HepG2 (cell line): ENCODE results near the gene GLB1L3. TPM values are rescaled to one million over a fixed set of nuclear protein-coding genes. Genes with fewer than 3 reads are reported as not detected.

ENCODE experiments used
- CHD2 ChIP-seq: IDR thresholded peaks from 2 replicates; pipeline ENCODE4 v1.6.1; 2011; ENCODE audit warnings: low read depth, low read length, improper control_type of control experiment
- HNF4G ChIP-seq, 2 experiments: sonication (generic) in 1 of 2; formaldehyde crosslinking in 1 of 2; IDR thresholded peaks; 2 replicates each; pipeline versions ENCODE4 v1.4.0 to v1.6.1; 2011 to 2020; ENCODE audit warnings: borderline replicate concordance in 2 of 2, low read depth in 2 of 2, mild to moderate bottlenecking in 2 of 2, low read length in 1 of 2, missing genetic modification reagents in 1 of 2, moderate library complexity in 1 of 2
- HOXA3 ChIP-seq: sonication (generic); formaldehyde crosslinking; IDR thresholded peaks from 2 replicates; pipeline ENCODE4 v1.5.0; 2020; ENCODE audit warnings: missing genetic modification reagents
- KMT2B ChIP-seq: IDR thresholded peaks from 2 replicates; pipeline ENCODE4 v1.6.1; 2016; ENCODE audit warnings: missing genetic modification reagents, missing compliant biosample characterization
- MBNL3 ChIP-seq: fragments of 250-450 bp; sonication (Bioruptor Pico); conservative IDR thresholded peaks from 2 replicates; pipeline ENCODE4 v1.8.0; 2022; ENCODE audit warnings: mild to moderate bottlenecking, inconsistent platforms
- MTF2 ChIP-seq: sonication (generic); formaldehyde crosslinking; IDR thresholded peaks from 2 replicates; pipeline ENCODE4 v1.5.0; 2020; ENCODE audit warnings: missing genetic modification reagents, borderline replicate concordance
- MYNN ChIP-seq: sonication (generic); formaldehyde crosslinking; IDR thresholded peaks from 2 replicates; pipeline ENCODE4 v1.4.0; 2020; ENCODE audit warnings: mild to moderate bottlenecking, low read depth, missing genetic modification reagents
- NFKB2 ChIP-seq: sonication (generic); formaldehyde crosslinking; IDR thresholded peaks from 2 replicates; pipeline ENCODE4 v1.4.0; 2020; ENCODE audit warnings: missing genetic modification reagents, borderline replicate concordance
- NFYC ChIP-seq: IDR thresholded peaks from 2 replicates; pipeline ENCODE4 v1.6.1; 2016; ENCODE audit warnings: missing genetic modification reagents, missing compliant biosample characterization
- TRIM24 ChIP-seq: sonication (generic); formaldehyde crosslinking; IDR thresholded peaks from 2 replicates; pipeline ENCODE4 v1.8.0; 2022; ENCODE audit warnings: mild to moderate bottlenecking, missing genetic modification reagents
- ZBTB21 ChIP-seq: sonication (generic); formaldehyde crosslinking; IDR thresholded peaks from 2 replicates; pipeline ENCODE4 v1.4.0; 2020; ENCODE audit warnings: missing genetic modification reagents
- ZNF12 ChIP-seq: sonication (generic); formaldehyde crosslinking; IDR thresholded peaks from 2 replicates; pipeline ENCODE4 v1.5.0; 2020; ENCODE audit warnings: missing genetic modification reagents
- ZNF556 ChIP-seq: sonication (generic); formaldehyde crosslinking; IDR thresholded peaks from 2 replicates; pipeline ENCODE4 v1.4.0; 2020; ENCODE audit warnings: mild to moderate bottlenecking, missing genetic modification reagents, borderline replicate concordance
- ZNF644 ChIP-seq: IDR thresholded peaks from 2 replicates; pipeline ENCODE4 v1.6.1; 2016; ENCODE audit warnings: low read depth
- ZNF652 ChIP-seq: IDR thresholded peaks from 2 replicates; pipeline ENCODE4 v1.6.1; 2016; ENCODE audit warnings: low read depth, borderline replicate concordance
- ZSCAN25 ChIP-seq: sonication (generic); formaldehyde crosslinking; IDR thresholded peaks from 2 replicates; pipeline ENCODE4 v1.8.0; 2022; ENCODE audit warnings: mild to moderate bottlenecking, missing genetic modification reagents
- polyA plus RNA-seq, 8 experiments: library from polyadenylated mRNA; depleted of rRNA in 3 of 8; stranded (reverse) in 7 of 8; unstranded in 1 of 8; fragments of >200 nt; fragmentation: Illumina TruSeq in 4 of 8; extraction: Trizol in 4 of 8; gene quantifications; 2 replicates each; pipeline versions ENCODE4 v1.2.1 to v1.2.3, GENCODE V29; 2011 to 2016; ENCODE audit warnings: low read depth in 4 of 8, missing spikeins in 1 of 8, mixed read lengths in 1 of 8; ENCODE audit not compliant: insufficient read depth in 1 of 8
- total RNA-seq, 5 experiments: library from RNA; depleted of rRNA; stranded (reverse); fragments of >200 nt; fragmentation: Illumina TruSeq; extraction: Trizol; gene quantifications; 2 replicates each; pipeline ENCODE4 v1.2.3, GENCODE V29; 2016; ENCODE audit warnings: low read depth in 1 of 5
- TF ChIP-seq, protein P1 (sequence below): sonication (generic); formaldehyde crosslinking; IDR thresholded peaks from 2 replicates; pipeline ENCODE4 v1.4.0; 2020; ENCODE audit warnings: missing genetic modification reagents
- TF ChIP-seq, protein P2 (sequence below), 2 experiments: fragments of 450-650 bp in 1 of 2; sonication (generic) in 1 of 2; formaldehyde crosslinking; IDR thresholded peaks; 2 replicates each; pipeline versions ENCODE4 v1.5.0 to v1.8.0; 2020 to 2022; ENCODE audit warnings: mild to moderate bottlenecking in 1 of 2, missing genetic modification reagents in 1 of 2
- TF ChIP-seq, protein P3 (sequence below): sonication (generic); formaldehyde crosslinking; IDR thresholded peaks from 2 replicates; pipeline ENCODE4 v1.5.1; 2020; ENCODE audit warnings: mild to moderate bottlenecking, missing genetic modification reagents, borderline replicate concordance
- TF ChIP-seq, protein P4 (sequence below): IDR thresholded peaks from 2 replicates; pipeline ENCODE4 v1.6.1; 2012; ENCODE audit warnings: low read depth, low read length, improper control_type of control experiment

Gene GLB1L3
- total and polyA plus RNA-seq, 2 of the 13 experiments (the other 11 are each of a cell fraction or from before 2014, with no cell fraction given): not detected

DNA sequence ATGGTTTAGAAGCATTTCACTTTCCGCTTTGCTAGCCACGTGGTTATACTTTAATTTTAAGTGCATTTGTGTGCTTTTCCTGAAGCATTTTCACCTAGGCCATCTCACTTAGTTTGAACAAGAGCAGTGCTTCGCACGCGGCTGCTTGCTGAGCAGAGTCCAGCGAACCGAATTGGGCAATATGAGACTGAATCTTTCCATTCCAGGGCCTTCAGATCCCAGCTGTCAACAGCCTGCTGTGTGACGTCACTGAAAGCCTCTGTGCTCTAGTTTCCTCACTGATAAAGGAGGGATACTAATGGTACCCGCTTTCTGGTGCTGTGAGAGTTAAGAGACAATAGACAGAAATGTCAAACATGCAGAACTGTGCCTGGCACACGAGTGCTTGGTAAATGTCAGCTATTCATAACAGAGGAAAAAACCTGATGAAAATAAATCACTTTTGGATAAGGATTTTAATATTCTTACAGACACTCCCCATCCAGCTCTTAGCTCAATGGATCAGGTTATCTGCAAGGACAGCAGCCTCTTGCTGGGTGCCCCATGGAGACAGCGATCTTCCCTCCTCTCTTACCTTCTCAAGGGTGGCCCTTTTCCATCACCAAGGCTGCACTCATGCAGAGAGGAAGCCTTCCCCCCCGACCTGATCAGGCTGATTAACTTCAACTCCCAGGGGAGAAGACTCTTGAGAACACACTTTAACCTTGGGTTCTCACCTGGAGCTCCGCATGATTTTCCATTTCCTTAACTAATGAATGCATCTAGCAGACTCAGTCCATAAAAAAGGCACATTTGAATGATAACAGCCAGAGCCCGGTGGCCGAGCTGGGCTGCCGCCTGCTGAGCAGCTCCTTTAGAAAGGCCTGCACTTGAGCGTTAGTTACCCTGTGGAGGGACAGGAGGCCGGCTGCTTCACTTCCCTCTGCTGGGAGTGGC, 3.5 kb upstream of the GLB1L3 start (continued):
- TF ChIP-seq ZNF652 (CRISPR knock-in tag): no peak
- no peak for TF ChIP-seq KMT2B (CRISPR knock-in tag)
- no peak for TF ChIP-seq NFKB2 (CRISPR knock-in tag)
- no peak for TF ChIP-seq CHD2
- TF ChIP-seq ZNF644 (CRISPR knock-in tag): 0 out of 2 replicates have a peak, but pooled peaks have one; percentile 34
- TF ChIP-seq ZNF556 (CRISPR knock-in tag): 0 out of 2 replicates have a peak, but pooled peaks have one; percentile 56
- peak; percentile 63 for TF ChIP-seq HNF4G (IDR thresholded peaks at IDR 0.05; ENCODE audit: borderline replicate concordance, low read depth, low read length)
- 0 out of 2 replicates have a peak, but pooled peaks have one; percentile 43 for TF ChIP-seq HNF4G (CRISPR knock-in tag; IDR thresholded peaks at IDR 0.05; ENCODE audit: borderline replicate concordance, low read depth)
- TF ChIP-seq, protein P1, sequence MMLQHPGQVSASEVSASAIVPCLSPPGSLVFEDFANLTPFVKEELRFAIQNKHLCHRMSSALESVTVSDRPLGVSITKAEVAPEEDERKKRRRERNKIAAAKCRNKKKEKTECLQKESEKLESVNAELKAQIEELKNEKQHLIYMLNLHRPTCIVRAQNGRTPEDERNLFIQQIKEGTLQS (CRISPR knock-in tag): no peak
- peak; percentile 25; the same call in 1 of the 2 replicates for TF ChIP-seq ZSCAN25 (CRISPR knock-in tag)
- TF ChIP-seq MBNL3 (CRISPR knock-in tag): no peak
- no peak for TF ChIP-seq MTF2 (CRISPR knock-in tag)
- TF ChIP-seq, protein P2, sequence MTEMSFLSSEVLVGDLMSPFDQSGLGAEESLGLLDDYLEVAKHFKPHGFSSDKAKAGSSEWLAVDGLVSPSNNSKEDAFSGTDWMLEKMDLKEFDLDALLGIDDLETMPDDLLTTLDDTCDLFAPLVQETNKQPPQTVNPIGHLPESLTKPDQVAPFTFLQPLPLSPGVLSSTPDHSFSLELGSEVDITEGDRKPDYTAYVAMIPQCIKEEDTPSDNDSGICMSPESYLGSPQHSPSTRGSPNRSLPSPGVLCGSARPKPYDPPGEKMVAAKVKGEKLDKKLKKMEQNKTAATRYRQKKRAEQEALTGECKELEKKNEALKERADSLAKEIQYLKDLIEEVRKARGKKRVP (CRISPR knock-in tag; IDR thresholded peaks at IDR 0.05): 0 out of 4 replicates have a peak, but pooled peaks of 1 of the 2 experiments have one; percentile 36
- TF ChIP-seq, protein P3, sequence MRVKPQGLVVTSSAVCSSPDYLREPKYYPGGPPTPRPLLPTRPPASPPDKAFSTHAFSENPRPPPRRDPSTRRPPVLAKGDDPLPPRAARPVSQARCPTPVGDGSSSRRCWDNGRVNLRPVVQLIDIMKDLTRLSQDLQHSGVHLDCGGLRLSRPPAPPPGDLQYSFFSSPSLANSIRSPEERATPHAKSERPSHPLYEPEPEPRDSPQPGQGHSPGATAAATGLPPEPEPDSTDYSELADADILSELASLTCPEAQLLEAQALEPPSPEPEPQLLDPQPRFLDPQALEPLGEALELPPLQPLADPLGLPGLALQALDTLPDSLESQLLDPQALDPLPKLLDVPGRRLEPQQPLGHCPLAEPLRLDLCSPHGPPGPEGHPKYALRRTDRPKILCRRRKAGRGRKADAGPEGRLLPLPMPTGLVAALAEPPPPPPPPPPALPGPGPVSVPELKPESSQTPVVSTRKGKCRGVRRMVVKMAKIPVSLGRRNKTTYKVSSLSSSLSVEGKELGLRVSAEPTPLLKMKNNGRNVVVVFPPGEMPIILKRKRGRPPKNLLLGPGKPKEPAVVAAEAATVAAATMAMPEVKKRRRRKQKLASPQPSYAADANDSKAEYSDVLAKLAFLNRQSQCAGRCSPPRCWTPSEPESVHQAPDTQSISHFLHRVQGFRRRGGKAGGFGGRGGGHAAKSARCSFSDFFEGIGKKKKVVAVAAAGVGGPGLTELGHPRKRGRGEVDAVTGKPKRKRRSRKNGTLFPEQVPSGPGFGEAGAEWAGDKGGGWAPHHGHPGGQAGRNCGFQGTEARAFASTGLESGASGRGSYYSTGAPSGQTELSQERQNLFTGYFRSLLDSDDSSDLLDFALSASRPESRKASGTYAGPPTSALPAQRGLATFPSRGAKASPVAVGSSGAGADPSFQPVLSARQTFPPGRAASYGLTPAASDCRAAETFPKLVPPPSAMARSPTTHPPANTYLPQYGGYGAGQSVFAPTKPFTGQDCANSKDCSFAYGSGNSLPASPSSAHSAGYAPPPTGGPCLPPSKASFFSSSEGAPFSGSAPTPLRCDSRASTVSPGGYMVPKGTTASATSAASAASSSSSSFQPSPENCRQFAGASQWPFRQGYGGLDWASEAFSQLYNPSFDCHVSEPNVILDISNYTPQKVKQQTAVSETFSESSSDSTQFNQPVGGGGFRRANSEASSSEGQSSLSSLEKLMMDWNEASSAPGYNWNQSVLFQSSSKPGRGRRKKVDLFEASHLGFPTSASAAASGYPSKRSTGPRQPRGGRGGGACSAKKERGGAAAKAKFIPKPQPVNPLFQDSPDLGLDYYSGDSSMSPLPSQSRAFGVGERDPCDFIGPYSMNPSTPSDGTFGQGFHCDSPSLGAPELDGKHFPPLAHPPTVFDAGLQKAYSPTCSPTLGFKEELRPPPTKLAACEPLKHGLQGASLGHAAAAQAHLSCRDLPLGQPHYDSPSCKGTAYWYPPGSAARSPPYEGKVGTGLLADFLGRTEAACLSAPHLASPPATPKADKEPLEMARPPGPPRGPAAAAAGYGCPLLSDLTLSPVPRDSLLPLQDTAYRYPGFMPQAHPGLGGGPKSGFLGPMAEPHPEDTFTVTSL (CRISPR knock-in tag): peak; percentile 26; the same call in 1 of the 2 replicates
- TF ChIP-seq, protein P4, sequence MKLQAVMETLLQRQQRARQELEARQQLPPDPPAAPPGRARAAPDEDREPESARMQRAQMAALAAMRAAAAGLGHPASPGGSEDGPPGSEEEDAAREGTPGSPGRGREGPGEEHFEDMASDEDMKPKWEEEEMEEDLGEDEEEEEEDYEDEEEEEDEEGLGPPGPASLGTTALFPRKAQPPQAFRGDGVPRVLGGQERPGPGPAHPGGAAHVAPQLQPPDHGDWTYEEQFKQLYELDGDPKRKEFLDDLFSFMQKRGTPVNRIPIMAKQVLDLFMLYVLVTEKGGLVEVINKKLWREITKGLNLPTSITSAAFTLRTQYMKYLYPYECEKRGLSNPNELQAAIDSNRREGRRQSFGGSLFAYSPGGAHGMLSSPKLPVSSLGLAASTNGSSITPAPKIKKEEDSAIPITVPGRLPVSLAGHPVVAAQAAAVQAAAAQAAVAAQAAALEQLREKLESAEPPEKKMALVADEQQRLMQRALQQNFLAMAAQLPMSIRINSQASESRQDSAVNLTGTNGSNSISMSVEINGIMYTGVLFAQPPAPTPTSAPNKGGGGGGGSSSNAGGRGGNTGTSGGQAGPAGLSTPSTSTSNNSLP: peak; percentile 50; the same call in 1 of the 2 replicates
- no peak for TF ChIP-seq NFYC (CRISPR knock-in tag)
- TF ChIP-seq MYNN (CRISPR knock-in tag): no peak
- TF ChIP-seq ZNF12: no peak
- 0 out of 2 replicates have a peak, but pooled peaks have one; percentile 21 for TF ChIP-seq TRIM24 (CRISPR knock-in tag)
- peak; percentile 74 for TF ChIP-seq HOXA3 (CRISPR knock-in tag)
- peak; percentile 83 for TF ChIP-seq ZBTB21
